A673 (cell line): ENCODE data around the gene CYP4F2.

Experiments used
- CTCF ChIP-seq: fragments of 300-800, 200-600 bp; sonication (generic); conservative IDR thresholded peaks from 2 replicates; pipeline ENCODE4 v1.5.1; 2017; ENCODE audit warnings: low read depth, mild to moderate bottlenecking, antibody characterized with exemption, low read length, moderate library complexity, mixed read lengths
- EZH2 ChIP-seq: fragments of 200-600 bp; sonication (generic); IDR thresholded peaks from 2 replicates; pipeline ENCODE4 v1.6.1; 2017; ENCODE audit warnings: borderline replicate concordance, low read depth, mild to moderate bottlenecking, mixed read lengths, antibody characterized with exemption, low read length; ENCODE audit not compliant: poor library complexity, severe bottlenecking

GRCh38 chr19:15843203-15843893 is 54.5 kb downstream of the CYP4F2 start:
- TF ChIP-seq CTCF: no peak
- no peak for TF ChIP-seq EZH2
